B cell (primary cell): Measurements from ENCODE around the gene TFEB. TPM values are rescaled to one million over a fixed set of nuclear protein-coding genes. Genes with fewer than 3 reads are reported as not detected.

ENCODE experiments used
- ATAC-seq: fragments of 200-7000 bp; cut with Tn5 transposase; one replicate; pipeline ENCODE4 v1.10.0; 2021; ENCODE audit warnings: low read depth, mild to moderate bottlenecking, moderate number of reproducible peaks, moderate library complexity
- CTCF ChIA-PET: fragments of 350-600 bp; sonication (Branson Sonifier 250); formaldehyde crosslinking; loops from one replicate; lab custom pipeline; 2021; ENCODE audit warnings: antibody characterized with exemption, inconsistent platforms; lab: Charles Lee
- POLR2A ChIA-PET: fragments of 350-600 bp; sonication (Branson Sonifier 250); formaldehyde crosslinking; loops from one replicate; lab custom pipeline; 2021; ENCODE audit warnings: antibody characterized with exemption; lab: Charles Lee
- DNase-seq: peaks from one replicate; pipeline ENCODE4 v3.0.0; 2013
- H2AFZ ChIP-seq: 2 replicates; pipeline ENCODE4 v1.6.1; 2012; ENCODE audit warnings: mild to moderate bottlenecking, low read depth, low read length; ENCODE audit not compliant: insufficient read depth, poor library complexity, severe bottlenecking
- H3K27ac ChIP-seq, 2 donors: 1 replicate in 1 of 2; 2 replicates in 1 of 2; pipeline ENCODE4 v1.5.1; 2012 to 2013; ENCODE audit warnings: low read length in 2 of 2, mild to moderate bottlenecking in 2 of 2, moderate library complexity in 1 of 2
- H3K27me3 ChIP-seq, 4 experiments: fragments of 200-600 bp in 1 of 4; sonication (generic) in 1 of 4; replicated peaks in 1 of 4; 1 replicate in 2 of 4; 2 replicates in 2 of 4; pipeline versions ENCODE4 v1.6.1 to v1.7.0; 2013 to 2016; ENCODE audit warnings: low read length in 3 of 4, mild to moderate bottlenecking in 2 of 4, mixed read lengths in 1 of 4, moderate library complexity in 1 of 4; ENCODE audit not compliant: insufficient read depth in 4 of 4, control insufficient read depth in 3 of 4; ENCODE audit errors: control extremely low read depth in 1 of 4
- H3K36me3 ChIP-seq, 2 experiments: replicated peaks in 1 of 2; 1 replicate in 1 of 2; 2 replicates in 1 of 2; pipeline versions ENCODE4 v1.6.1 to v1.7.1; 2013; ENCODE audit warnings: low read length in 1 of 2; ENCODE audit not compliant: insufficient read depth in 2 of 2, control insufficient read depth in 1 of 2; ENCODE audit errors: control extremely low read depth in 1 of 2, extremely low read depth in 1 of 2
- H3K4me1 ChIP-seq, 2 donors: fragments of 200-600 bp in 1 of 2; sonication (generic) in 1 of 2; 1 replicate in 1 of 2; 2 replicates in 1 of 2; pipeline versions ENCODE4 v1.5.1 to v1.6.1; 2013 to 2017; ENCODE audit warnings: low read length in 2 of 2; ENCODE audit not compliant: control insufficient read depth in 2 of 2, insufficient read depth in 2 of 2
- H3K4me2 ChIP-seq: replicated peaks from 2 replicates; pipeline ENCODE3; 2012; ENCODE audit warnings: mild to moderate bottlenecking, low read depth, low read length; ENCODE audit not compliant: poor library complexity, severe bottlenecking
- H3K4me3 ChIP-seq, 5 experiments: fragments of 200-600 bp in 1 of 5; sonication (generic) in 1 of 5; 1 replicate in 3 of 5; 2 replicates in 2 of 5; pipeline versions ENCODE4 v1.5.1 to v1.7.0; 2011 to 2016; ENCODE audit warnings: low read length in 4 of 5, mild to moderate bottlenecking in 4 of 5, low read depth in 2 of 5, control low read depth in 1 of 5, moderate library complexity in 1 of 5; ENCODE audit not compliant: insufficient read depth in 1 of 5; ENCODE audit errors: control extremely low read depth in 1 of 5, extremely low read depth in 1 of 5
- H3K79me2 ChIP-seq: fragments of 200-600 bp; sonication (generic); one replicate; pipeline ENCODE4 v1.6.0; 2016; ENCODE audit warnings: low read length; ENCODE audit not compliant: control insufficient read depth, insufficient read depth
- H3K9ac ChIP-seq: fragments of 200-600 bp; sonication (generic); 2 replicates; pipeline ENCODE4 v1.6.1; 2017; ENCODE audit warnings: mild to moderate bottlenecking, low read length, moderate library complexity
- H3K9me3 ChIP-seq, 3 donors: one replicate each; pipeline versions ENCODE4 v1.6.1 to v1.7.1; 2013; ENCODE audit warnings: low read length in 2 of 3; ENCODE audit not compliant: control insufficient read depth in 2 of 3, insufficient read depth in 1 of 3; ENCODE audit errors: control extremely low read depth in 1 of 3
- H4K20me1 ChIP-seq: 2 replicates; pipeline ENCODE4 v1.6.0; 2012; ENCODE audit warnings: mild to moderate bottlenecking, low read length; ENCODE audit not compliant: insufficient read depth, control insufficient read depth, poor library complexity, severe bottlenecking
- H3K27ac Mint-ChIP-seq: one replicate; pipeline ENCODE4 v1.8.0; 2021; ENCODE audit warnings: mixed read lengths
- H3K27me3 Mint-ChIP-seq: one replicate; pipeline ENCODE4 v1.8.0; 2021; ENCODE audit warnings: mixed read lengths
- H3K4me1 Mint-ChIP-seq: one replicate; pipeline ENCODE4 v1.8.0; 2021; ENCODE audit warnings: mixed read lengths
- H3K4me3 Mint-ChIP-seq: one replicate; pipeline ENCODE4 v1.8.0; 2021; ENCODE audit warnings: mixed read lengths
- H3K9me3 Mint-ChIP-seq: one replicate; pipeline ENCODE4 v1.8.0; 2022; ENCODE audit warnings: mixed read lengths; ENCODE audit not compliant: insufficient read depth
- EZH2 ChIP-seq: IDR thresholded peaks from 2 replicates; pipeline ENCODE4 v1.6.1; 2012; ENCODE audit warnings: borderline replicate concordance, low read depth, mild to moderate bottlenecking, moderate library complexity, low read length; ENCODE audit not compliant: insufficient read depth, poor library complexity, severe bottlenecking
- WGBS: methylation state at CpG from one replicate; pipeline ENCODE4 v1.1.5; 2013; ENCODE audit warnings: missing lambda C conversion rate; ENCODE audit not compliant: insufficient coverage; 5-methylcytosine and 5-hydroxymethylcytosine counted together
- intact Hi-C: fragments of 100-400 bp; cut with micrococcal nuclease; formaldehyde crosslinking; loops from one replicate; pipeline ENCODE4 v1.10.0; 2022
- polyA plus RNA-seq: library from polyadenylated mRNA; depleted of rRNA; stranded (reverse); fragments of >200 nt; gene quantifications from 2 replicates; pipeline ENCODE4 v1.2.3, GENCODE V29; 2012
- total RNA-seq, 2 donors: library from RNA; stranded (reverse); fragments of 120-200 nt in 1 of 2; gene quantifications; 1 replicate in 1 of 2; 2 replicates in 1 of 2; pipeline versions ENCODE4 v1.2.3 to v1.2.4, GENCODE V29; 2013 to 2022
- TF ChIP-seq, protein P1 (sequence below): fragments of 200-600 bp; IDR thresholded peaks from one replicate; pipeline ENCODE4 v1.8.0; 2022; ENCODE audit warnings: antibody characterized with exemption, mild to moderate bottlenecking

The TFEB gene
- total and polyA plus RNA-seq, 2 donors (not counting 1 experiment from before 2014, with no cell fraction given), result 113 to 148 TPM

DNA sequence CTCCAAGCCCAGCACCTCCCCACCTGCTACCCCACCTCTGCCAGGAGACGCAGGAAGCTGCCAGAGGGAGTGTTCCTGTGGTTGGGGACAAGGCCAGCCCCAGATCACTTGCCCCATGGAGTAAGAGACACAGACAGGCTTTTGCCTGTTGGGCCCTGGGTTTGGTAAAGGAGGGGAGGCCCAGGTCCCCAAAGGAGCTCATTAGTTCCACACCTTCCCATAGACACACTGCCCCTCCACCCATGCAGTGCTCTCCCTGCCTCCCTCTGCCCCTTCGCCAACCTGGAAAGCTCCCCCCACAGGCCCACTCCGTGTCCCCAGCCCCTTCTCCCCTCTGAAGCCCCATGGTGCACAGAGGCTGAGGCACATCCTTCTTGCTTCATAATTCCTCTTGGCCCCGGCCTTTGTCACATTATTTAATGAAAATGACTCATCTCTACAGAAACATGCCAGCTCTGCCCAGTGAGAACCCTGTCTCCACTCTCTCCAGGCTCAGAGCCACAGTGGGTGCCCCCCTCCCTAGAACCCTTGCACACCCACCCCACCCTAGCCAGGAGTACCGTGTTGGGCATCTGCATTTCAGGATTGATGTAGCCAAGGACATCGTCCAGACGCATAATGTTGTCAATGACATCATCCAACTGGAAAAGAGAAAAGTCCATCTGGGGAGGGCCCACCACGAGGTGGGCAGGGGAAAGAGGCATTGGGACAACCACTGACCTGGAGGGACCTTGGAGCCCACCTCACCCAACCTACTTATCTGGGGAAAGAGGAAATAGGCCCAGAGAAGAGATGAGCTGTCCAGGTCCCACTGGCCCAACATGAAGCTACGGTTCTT, 46.0 kb downstream of the TFEB start:
- Histone ChIP-seq H3K4me2 (no peak overlapping the region), H3K9ac (no peak overlapping the region), H3K27me3 (no peaks in the 10 kb centered on the region), H3K9me3 (no peaks in the 10 kb centered on the region), H4K20me1 (peaks cover 71% of the 10 kb centered on the region), H2AFZ (no peak overlapping the region), H3K4me1 (peaks cover 11 to 21% of the 10 kb centered on the region in 2 donors), H3K79me2 (peaks cover 44% of the 10 kb centered on the region), H3K4me3 (no peak overlapping the region), H3K27ac (peak overlapping the region in 1 of 2 donors; percentile 47), H3K36me3 (peaks cover 0 to 79% of the 10 kb centered on the region in 2 experiments)
- Mint-ChIP-seq H3K4me3 (no peak overlapping the region), H3K4me1 (peaks cover 23% of the 10 kb centered on the region), H3K27ac (peak overlapping the region; percentile 68), H3K9me3 (no peaks in the 10 kb centered on the region), H3K27me3 (no peaks in the 10 kb centered on the region)
- intact Hi-C loops, result no loop called here
- ChIA-PET CTCF (interaction anchor here (0.9 to 8.4 kb wide), 7 partner anchors 11 to 322 kb away, joined by 3 to 86 read pairs (median 6); no protein-coding TSS in a partner anchor), POLR2A (no interaction called here)
- WGBS, result 90% methylated on average over 6 of the region's 9 CpGs
- no peak for ATAC-seq
- TF ChIP-seq, protein P1, sequence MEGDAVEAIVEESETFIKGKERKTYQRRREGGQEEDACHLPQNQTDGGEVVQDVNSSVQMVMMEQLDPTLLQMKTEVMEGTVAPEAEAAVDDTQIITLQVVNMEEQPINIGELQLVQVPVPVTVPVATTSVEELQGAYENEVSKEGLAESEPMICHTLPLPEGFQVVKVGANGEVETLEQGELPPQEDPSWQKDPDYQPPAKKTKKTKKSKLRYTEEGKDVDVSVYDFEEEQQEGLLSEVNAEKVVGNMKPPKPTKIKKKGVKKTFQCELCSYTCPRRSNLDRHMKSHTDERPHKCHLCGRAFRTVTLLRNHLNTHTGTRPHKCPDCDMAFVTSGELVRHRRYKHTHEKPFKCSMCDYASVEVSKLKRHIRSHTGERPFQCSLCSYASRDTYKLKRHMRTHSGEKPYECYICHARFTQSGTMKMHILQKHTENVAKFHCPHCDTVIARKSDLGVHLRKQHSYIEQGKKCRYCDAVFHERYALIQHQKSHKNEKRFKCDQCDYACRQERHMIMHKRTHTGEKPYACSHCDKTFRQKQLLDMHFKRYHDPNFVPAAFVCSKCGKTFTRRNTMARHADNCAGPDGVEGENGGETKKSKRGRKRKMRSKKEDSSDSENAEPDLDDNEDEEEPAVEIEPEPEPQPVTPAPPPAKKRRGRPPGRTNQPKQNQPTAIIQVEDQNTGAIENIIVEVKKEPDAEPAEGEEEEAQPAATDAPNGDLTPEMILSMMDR, result no peak
- TF ChIP-seq EZH2, result no peak
- DNase-seq, result no peak
